ENCODE results near the gene RPL9.

The RPL9 gene

GRCh38 chr4:39486221-39486804, 27.6 kb upstream of the RPL9 start:
- Histone ChIP-seq H3K27me3 (ENCODE audit: insufficient read depth, low read length, poor library complexity) (no peaks in the 10 kb centered on the region), H3K9me3 (ENCODE audit: insufficient read depth, low read length, severe bottlenecking) (no peaks in the 10 kb centered on the region), H3K4me3 (ENCODE audit: low read depth in 1 of 2, low read length in 2 of 2) (no peak overlapping the region), H3K79me2 (ENCODE audit: insufficient read depth, low read length) (no peaks in the 10 kb centered on the region), H4K20me1 (ENCODE audit: insufficient read depth, low read length) (no peaks in the 10 kb centered on the region), H3K36me3 (ENCODE audit: insufficient read depth, low read length) (no peaks in the 10 kb centered on the region), H3K27ac (ENCODE audit: low read length) (no peak overlapping the region), H3K9ac (ENCODE audit: low read depth, low read length) (no peak overlapping the region), H3K4me1 (ENCODE audit: insufficient read depth, low read length) (no peaks in the 10 kb centered on the region), H2AFZ (ENCODE audit: low read depth, low read length) (no peak overlapping the region), H3K4me2 (ENCODE audit: insufficient read depth, low read length) (no peak overlapping the region)
- DNase-seq (no peak), ATAC-seq (ENCODE audit: insufficient read depth, low read depth) (no peak)
- TF ChIP-seq CTCF (IDR thresholded peaks at IDR 0.05; ENCODE audit: borderline replicate concordance, extremely low read depth, low read length, poor library complexity, severe bottlenecking) (no peak), EZH2 (IDR thresholded peaks at IDR 0.05; ENCODE audit: borderline replicate concordance, low read depth, low read length, severe bottlenecking) (no peak)

- Histone ChIP-seq H3K79me2 (ENCODE audit: insufficient read depth, low read length) (no peaks in the 10 kb centered on the region), H3K27me3 (ENCODE audit: insufficient read depth, low read length, poor library complexity) (no peaks in the 10 kb centered on the region), H3K4me1 (ENCODE audit: insufficient read depth, low read length) (no peaks in the 10 kb centered on the region), H3K4me3 (ENCODE audit: low read depth in 1 of 2, low read length in 2 of 2) (no peak overlapping the region), H3K9ac (ENCODE audit: low read depth, low read length) (no peak overlapping the region), H3K27ac (ENCODE audit: low read length) (no peak overlapping the region), H3K36me3 (ENCODE audit: insufficient read depth, low read length) (no peaks in the 10 kb centered on the region), H3K4me2 (ENCODE audit: insufficient read depth, low read length) (no peak overlapping the region), H3K9me3 (ENCODE audit: insufficient read depth, low read length, severe bottlenecking) (no peaks in the 10 kb centered on the region), H4K20me1 (ENCODE audit: insufficient read depth, low read length) (no peaks in the 10 kb centered on the region), H2AFZ (ENCODE audit: low read depth, low read length) (no peak overlapping the region)
- ATAC-seq (ENCODE audit: insufficient read depth, low read depth) (no peak), DNase-seq (no peak)
- TF ChIP-seq EZH2 (IDR thresholded peaks at IDR 0.05; ENCODE audit: borderline replicate concordance, low read depth, low read length, severe bottlenecking) (no peak), CTCF (IDR thresholded peaks at IDR 0.05; ENCODE audit: borderline replicate concordance, extremely low read depth, low read length, poor library complexity, severe bottlenecking) (no peak)
Measured at GRCh38 chr4:39484582-39485272, 26.0 kb upstream of the RPL9 start.

- no peaks in the 10 kb centered on the region for H3K79me2 ChIP-seq (ENCODE audit: insufficient read depth, low read length)
- H3K4me1 ChIP-seq (ENCODE audit: insufficient read depth, low read length) = no peaks in the 10 kb centered on the region
- no peak overlapping the region for H3K9ac ChIP-seq (ENCODE audit: low read depth, low read length)
- 0 out of 2 replicates have a peak overlapping the region, but pooled peaks have one; percentile 13 for H2AFZ ChIP-seq (ENCODE audit: low read depth, low read length)
- TF ChIP-seq EZH2 (IDR thresholded peaks at IDR 0.05; ENCODE audit: borderline replicate concordance, low read depth, low read length, severe bottlenecking) (no peak), CTCF (IDR thresholded peaks at IDR 0.05; ENCODE audit: borderline replicate concordance, extremely low read depth, low read length, poor library complexity, severe bottlenecking) (no peak)
- ATAC-seq (ENCODE audit: insufficient read depth, low read depth) (no peak; the same call in 2 of the 3 replicates), DNase-seq (no peak)
- no peaks in the 10 kb centered on the region for H3K27me3 ChIP-seq (ENCODE audit: insufficient read depth, low read length, poor library complexity)
- H3K36me3 ChIP-seq (ENCODE audit: insufficient read depth, low read length) = peaks cover 4% of the 10 kb centered on the region; the same call in 1 of the 2 replicates
- no peak overlapping the region for H3K27ac ChIP-seq (ENCODE audit: low read length)
- H3K4me3 ChIP-seq (ENCODE audit: low read depth in 1 of 2, low read length in 2 of 2) = no peak overlapping the region
- no peaks in the 10 kb centered on the region for H3K9me3 ChIP-seq (ENCODE audit: insufficient read depth, low read length, severe bottlenecking)
- no peak overlapping the region for H3K4me2 ChIP-seq (ENCODE audit: insufficient read depth, low read length)
- no peaks in the 10 kb centered on the region for H4K20me1 ChIP-seq (ENCODE audit: insufficient read depth, low read length)
Measured at GRCh38 chr4:39480902-39481695, 22.4 kb upstream of the RPL9 start.

All from DND-41 (cell line).